ENCODE results near the gene S100PBP. TPM values are rescaled to one million over a fixed set of nuclear protein-coding genes. Genes with fewer than 3 reads are reported as not detected.
A peak's percentile ranks its signal among the peaks of the same experiment; 100 is the strongest.

S100PBP gene
- total and polyA plus RNA-seq, 2 donors (not counting 3 experiments of a cell fraction or from before 2014, with no cell fraction given): 15.4 to 38.6 TPM

DNA sequence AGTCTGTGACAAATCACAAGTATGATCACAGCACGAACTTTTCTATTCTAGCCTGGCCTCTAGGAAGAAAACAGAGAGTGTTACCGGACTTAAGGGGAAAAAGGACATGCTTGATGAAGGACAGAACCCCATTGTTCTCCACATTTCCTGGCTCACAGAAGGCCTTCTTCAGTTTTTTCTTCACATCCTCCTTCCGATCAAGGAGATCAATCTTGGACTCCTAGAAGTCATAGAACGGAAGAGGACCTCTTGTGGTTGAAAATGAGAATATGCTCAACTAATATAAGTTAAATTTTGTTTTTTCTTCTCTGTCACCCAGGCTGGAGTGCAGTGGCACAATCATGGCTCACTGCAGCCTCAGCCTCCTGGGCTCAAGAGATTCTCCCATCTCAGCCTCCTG is 30.6 kb upstream of the S100PBP start:
- CTCF ChIA-PET: interaction anchor here (0.7 to 3.1 kb wide), 6 partner anchors 9 to 75 kb away, joined by 3 to 16 read pairs (median 4); no protein-coding TSS in a partner anchor
- Histone ChIP-seq H3K79me2 (ENCODE audit: control insufficient read depth, insufficient read depth, low read length) (no peaks in the 10 kb centered on the region), H3K9me3 (replicated peaks; ENCODE audit: control insufficient read depth, insufficient read depth, low read length) (no peaks in the 10 kb centered on the region), H3K36me3 (ENCODE audit: control insufficient read depth in 2 of 2, extremely low read depth in 1 of 2, insufficient read depth in 2 of 2, low read length in 2 of 2) (peaks cover 4 to 10% of the 10 kb centered on the region in 2 experiments), H3K4me3 (replicated peaks in 1 of 3; ENCODE audit: insufficient read depth in 1 of 3, low read depth in 1 of 3, low read length in 3 of 3) (no peak overlapping the region), H3K27ac (ENCODE audit: insufficient read depth, low read depth, low read length) (no peak overlapping the region), H3K27me3 (ENCODE audit: control insufficient read depth in 2 of 2, insufficient read depth in 2 of 2, low read length in 2 of 2) (no peaks in the 10 kb centered on the region), H3K9ac (replicated peaks; ENCODE audit: extremely low read depth, insufficient read depth, low read length) (peak overlapping the region; percentile 25), H4K20me1 (replicated peaks; ENCODE audit: control insufficient read depth, extremely low read depth, insufficient read depth, low read length) (no peaks in the 10 kb centered on the region), H3K4me2 (ENCODE audit: insufficient read depth, low read length) (peak overlapping the region; percentile 14), H3K4me1 (ENCODE audit: control insufficient read depth, extremely low read depth, insufficient read depth, low read length) (peaks cover 18% of the 10 kb centered on the region), H3K9me1 (replicated peaks; ENCODE audit: control insufficient read depth, extremely low read depth, insufficient read depth, low read length) (no peaks in the 10 kb centered on the region), H2AFZ (ENCODE audit: low read depth, low read length) (no peak overlapping the region)
- FAIRE-seq: peak; percentile 87
- POLR2A ChIA-PET: no interaction called here
- intact Hi-C loops (cut with micrococcal nuclease): loop anchor here (1.0 kb wide), 2 partner anchors 75 to 386 kb away; no protein-coding TSS in a partner anchor
- dilution Hi-C loops (cut with MboI; ENCODE audit: extremely low pct_ligation_motif_present, low sequenced_read_pairs): no loop called here
- TF ChIP-seq POLR2AphosphoS5 (IDR thresholded peaks at IDR 0.05; ENCODE audit: insufficient read depth, low read depth, low read length) (no peak), JUN (IDR thresholded peaks at IDR 0.05; ENCODE audit: borderline replicate concordance, insufficient read depth, insufficient read length, low read depth) (no peak), POLR2A (IDR thresholded peaks at IDR 0.05; ENCODE audit: low read depth, low read length) (no peak), GATA2 (IDR thresholded peaks at IDR 0.05; ENCODE audit: insufficient read depth, insufficient read length, low read depth, low read length) (no peak), FOS (IDR thresholded peaks at IDR 0.05; ENCODE audit: borderline replicate concordance, insufficient read depth, low read length) (no peak), MYC (IDR thresholded peaks at IDR 0.05; ENCODE audit: low read depth, low read length) (no peak)
- TF ChIP-seq, protein P1, sequence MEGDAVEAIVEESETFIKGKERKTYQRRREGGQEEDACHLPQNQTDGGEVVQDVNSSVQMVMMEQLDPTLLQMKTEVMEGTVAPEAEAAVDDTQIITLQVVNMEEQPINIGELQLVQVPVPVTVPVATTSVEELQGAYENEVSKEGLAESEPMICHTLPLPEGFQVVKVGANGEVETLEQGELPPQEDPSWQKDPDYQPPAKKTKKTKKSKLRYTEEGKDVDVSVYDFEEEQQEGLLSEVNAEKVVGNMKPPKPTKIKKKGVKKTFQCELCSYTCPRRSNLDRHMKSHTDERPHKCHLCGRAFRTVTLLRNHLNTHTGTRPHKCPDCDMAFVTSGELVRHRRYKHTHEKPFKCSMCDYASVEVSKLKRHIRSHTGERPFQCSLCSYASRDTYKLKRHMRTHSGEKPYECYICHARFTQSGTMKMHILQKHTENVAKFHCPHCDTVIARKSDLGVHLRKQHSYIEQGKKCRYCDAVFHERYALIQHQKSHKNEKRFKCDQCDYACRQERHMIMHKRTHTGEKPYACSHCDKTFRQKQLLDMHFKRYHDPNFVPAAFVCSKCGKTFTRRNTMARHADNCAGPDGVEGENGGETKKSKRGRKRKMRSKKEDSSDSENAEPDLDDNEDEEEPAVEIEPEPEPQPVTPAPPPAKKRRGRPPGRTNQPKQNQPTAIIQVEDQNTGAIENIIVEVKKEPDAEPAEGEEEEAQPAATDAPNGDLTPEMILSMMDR (IDR thresholded peaks at IDR 0.05; ENCODE audit: extremely low read depth in 1 of 2, insufficient read depth in 1 of 2, low read depth in 1 of 2, low read length in 2 of 2): peak; percentile 24 to 40
- TF ChIP-seq, protein P2, sequence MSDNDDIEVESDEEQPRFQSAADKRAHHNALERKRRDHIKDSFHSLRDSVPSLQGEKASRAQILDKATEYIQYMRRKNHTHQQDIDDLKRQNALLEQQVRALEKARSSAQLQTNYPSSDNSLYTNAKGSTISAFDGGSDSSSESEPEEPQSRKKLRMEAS (IDR thresholded peaks at IDR 0.05; ENCODE audit: insufficient read depth, insufficient read length): no peak
- peak; percentile 65 for DNase-seq (ENCODE audit: low read depth, low spot score)
- no TSS peak for BruUV-seq (replicated peaks)
